Liver (tissue), 9 donors: ENCODE measurements around the gene AHRR. TPM values are rescaled to one million over a fixed set of nuclear protein-coding genes. Genes with fewer than 3 reads are reported as not detected.

ENCODE experiments used
- DNase-seq: peaks from one replicate; pipeline ENCODE4 v3.0.0-alpha.2; 2017; ENCODE audit warnings: low spot score
- H3K27ac ChIP-seq, 2 donors: one replicate each; pipeline ENCODE4 v1.7.0; 2013; ENCODE audit warnings: inconsistent platforms in 2 of 2, low read length in 2 of 2, control low read depth in 1 of 2, low read depth in 1 of 2, mild to moderate bottlenecking in 1 of 2
- H3K27me3 ChIP-seq, 4 donors: one replicate each; pipeline versions ENCODE4 v1.6.1 to v1.7.0; 2013; ENCODE audit warnings: low read length in 3 of 4, inconsistent platforms in 1 of 4, mild to moderate bottlenecking in 1 of 4, moderate library complexity in 1 of 4; ENCODE audit not compliant: control insufficient read depth in 4 of 4, insufficient read depth in 4 of 4
- H3K36me3 ChIP-seq, 4 donors: one replicate each; pipeline versions ENCODE4 v1.6.1 to v1.7.0; 2013; ENCODE audit warnings: low read length in 3 of 4, mild to moderate bottlenecking in 3 of 4, low read depth in 1 of 4, moderate library complexity in 1 of 4; ENCODE audit not compliant: control insufficient read depth in 4 of 4, insufficient read depth in 3 of 4
- H3K4me1 ChIP-seq, 4 donors: one replicate each; pipeline versions ENCODE4 v1.6.1 to v1.7.0; 2013; ENCODE audit warnings: low read length in 3 of 4, mild to moderate bottlenecking in 3 of 4, moderate library complexity in 1 of 4; ENCODE audit not compliant: control insufficient read depth in 4 of 4, insufficient read depth in 4 of 4
- H3K4me3 ChIP-seq, 3 donors: one replicate each; pipeline versions ENCODE4 v1.6.1 to v1.7.0; 2013; ENCODE audit warnings: low read length in 3 of 3, control low read depth in 1 of 3, low read depth in 1 of 3, mild to moderate bottlenecking in 1 of 3
- H3K9ac ChIP-seq, 2 donors: one replicate each; pipeline ENCODE4 v1.7.0; 2013; ENCODE audit warnings: low read length in 2 of 2, mild to moderate bottlenecking in 2 of 2, moderate library complexity in 2 of 2, control low read depth in 1 of 2, low read depth in 1 of 2
- H3K9me3 ChIP-seq, 4 donors: one replicate each; pipeline versions ENCODE4 v1.6.1 to v1.7.0; 2013; ENCODE audit warnings: low read length in 3 of 4; ENCODE audit not compliant: control insufficient read depth in 4 of 4
- EGR1 ChIP-seq, 2 donors: IDR thresholded peaks; 2 replicates each; pipeline ENCODE4 v1.6.1; 2016 to 2018; ENCODE audit warnings: antibody characterized with exemption in 2 of 2, low read depth in 2 of 2
- FOXA1 ChIP-seq: IDR thresholded peaks from 2 replicates; pipeline ENCODE4 v1.6.1; 2016; ENCODE audit warnings: antibody characterized with exemption
- FOXA2 ChIP-seq: IDR thresholded peaks from 2 replicates; pipeline ENCODE4 v1.6.1; 2016; ENCODE audit warnings: antibody characterized with exemption
- GABPA ChIP-seq, 2 donors: IDR thresholded peaks in 1 of 2; conservative IDR thresholded peaks in 1 of 2; 2 replicates each; pipeline ENCODE4 v1.6.1; 2016; ENCODE audit warnings: antibody characterized with exemption in 2 of 2, mild to moderate bottlenecking in 1 of 2, moderate library complexity in 1 of 2
- HNF4A ChIP-seq, 2 donors: conservative IDR thresholded peaks; 2 replicates each; pipeline ENCODE4 v1.6.1; 2016; ENCODE audit warnings: antibody characterized with exemption in 2 of 2, mild to moderate bottlenecking in 2 of 2
- HNF4G ChIP-seq: IDR thresholded peaks from 2 replicates; pipeline ENCODE4 v1.6.1; 2016; ENCODE audit warnings: antibody characterized with exemption
- JUND ChIP-seq, 2 donors: IDR thresholded peaks; 2 replicates each; pipeline ENCODE4 v1.6.1; 2016; ENCODE audit warnings: antibody characterized with exemption in 2 of 2
- NR2F2 ChIP-seq: IDR thresholded peaks from 2 replicates; pipeline ENCODE4 v1.6.1; 2016; ENCODE audit warnings: antibody characterized with exemption
- RAD21 ChIP-seq, 2 donors: IDR thresholded peaks; 2 replicates each; pipeline ENCODE4 v1.6.1; 2016; ENCODE audit warnings: antibody characterized with exemption in 2 of 2, mild to moderate bottlenecking in 2 of 2
- RXRA ChIP-seq, 2 donors: IDR thresholded peaks; 2 replicates each; pipeline ENCODE4 v1.6.1; 2017 to 2018; ENCODE audit warnings: antibody characterized with exemption in 2 of 2, mild to moderate bottlenecking in 1 of 2
- SP1 ChIP-seq: IDR thresholded peaks from 2 replicates; pipeline ENCODE4 v1.6.1; 2018; ENCODE audit warnings: antibody characterized with exemption, mild to moderate bottlenecking
- TAF1 ChIP-seq: conservative IDR thresholded peaks from 2 replicates; pipeline ENCODE4 v1.6.1; 2016; ENCODE audit warnings: antibody characterized with exemption, mild to moderate bottlenecking
- YY1 ChIP-seq: IDR thresholded peaks from 2 replicates; pipeline ENCODE4 v1.6.1; 2016; ENCODE audit warnings: antibody characterized with exemption, mild to moderate bottlenecking
- WGBS: extraction: QIAGEN DNeasy Blood & Tissue Kit; methylation state at CpG from one replicate; pipeline ENCODE4 v1.1.7; 2013; 5-methylcytosine and 5-hydroxymethylcytosine counted together
- polyA plus RNA-seq, 2 donors: library from polyadenylated mRNA; stranded (reverse) in 1 of 2; unstranded in 1 of 2; fragments of 200-250 nt in 1 of 2; fragments of >200 nt in 1 of 2; fragmentation: Nextera tagmentation in 1 of 2; extraction: Ambion mirVana in 1 of 2; gene quantifications; one replicate each; pipeline versions ENCODE4 v1.2.1 to v1.2.3, GENCODE V29; 2013 to 2015
- total RNA-seq, 2 donors: library from RNA; depleted of rRNA; stranded (reverse); fragments of >200 nt; gene quantifications; one replicate each; pipeline ENCODE4 v1.2.3, GENCODE V29; 2014
- TF ChIP-seq, protein P1 (sequence below): IDR thresholded peaks from 2 replicates; pipeline ENCODE4 v1.6.1; 2016; ENCODE audit warnings: antibody characterized with exemption
- TF ChIP-seq, protein P2 (sequence below): IDR thresholded peaks from 2 replicates; pipeline ENCODE4 v1.6.1; 2016; ENCODE audit warnings: antibody characterized with exemption, mild to moderate bottlenecking
- TF ChIP-seq, protein P3 (sequence below): IDR thresholded peaks from 2 replicates; pipeline ENCODE4 v1.6.1; 2016; ENCODE audit warnings: antibody characterized with exemption
- TF ChIP-seq, protein P4 (sequence below): IDR thresholded peaks from 2 replicates; pipeline ENCODE4 v1.6.1; 2016; ENCODE audit warnings: antibody characterized with exemption
- TF ChIP-seq, protein P5 (sequence below): fragments of 150-350 bp; IDR thresholded peaks from 2 replicates; pipeline ENCODE4 v1.5.1; 2017; ENCODE audit warnings: improper control_type of control experiment, low read depth, low read length; ENCODE audit not compliant: missing input control
- donor health status: healthy.
- donor health status: healthy.
- donor health status: healthy.
- donor health status: healthy.
- donor health status: healthy.

AHRR gene
- total and polyA plus RNA-seq, 4 donors, result 0.15 to 0.47 (median 0.24) TPM

DNA sequence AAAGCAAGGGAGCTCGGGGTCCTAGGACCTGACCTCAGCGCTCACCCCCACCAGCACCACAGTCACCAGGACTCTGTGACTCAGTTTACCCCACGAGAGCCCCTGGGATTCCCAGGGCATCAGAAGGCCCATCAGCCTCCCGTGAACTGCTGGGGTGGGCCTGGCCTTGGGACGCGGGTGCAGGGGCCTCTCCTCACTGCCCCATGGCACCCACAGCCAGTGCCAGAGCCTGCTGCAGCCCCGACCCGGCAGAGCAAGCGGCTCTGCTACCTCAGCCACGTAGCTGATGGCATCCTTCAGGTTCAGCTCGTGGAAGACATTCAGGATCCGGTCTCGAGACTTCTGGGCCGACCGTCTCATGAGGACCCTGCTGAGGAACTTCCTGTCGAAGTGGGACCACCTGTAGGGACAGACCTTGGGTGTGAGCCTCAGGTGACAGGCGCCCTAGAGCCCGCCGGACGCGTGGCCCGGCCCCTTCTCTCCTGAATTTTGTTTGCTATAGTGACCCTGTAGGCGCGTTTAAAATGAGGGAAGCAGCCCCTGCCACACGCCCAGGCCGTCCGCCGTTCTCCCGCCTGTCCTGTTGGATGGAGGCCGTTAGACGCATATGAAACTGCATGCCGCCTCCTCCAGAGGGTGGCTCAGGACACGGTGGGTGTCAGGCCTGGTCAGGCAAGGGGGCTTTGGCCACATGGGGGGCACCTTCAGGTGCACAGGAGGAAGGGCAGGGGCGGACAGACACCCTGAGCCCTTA, 158.2 kb downstream of the AHRR start:
- no peak overlapping the region for H3K27ac ChIP-seq
- no peak for TF ChIP-seq YY1
- no peaks in the 10 kb centered on the region for H3K36me3 ChIP-seq
- peaks cover 0 to 4% (median 0%) of the 10 kb centered on the region in 4 donors for H3K27me3 ChIP-seq
- DNase-seq, result no peak
- H3K9me3 ChIP-seq, result no peaks in the 10 kb centered on the region
- H3K4me1 ChIP-seq, result peaks cover 3 to 5% (median 4%) of the 10 kb centered on the region in 4 donors
- H3K4me3 ChIP-seq, result no peak overlapping the region
- 74% methylated on average over 34 of the region's 34 CpGs for WGBS
- H3K9ac ChIP-seq, result no peak overlapping the region

DNA sequence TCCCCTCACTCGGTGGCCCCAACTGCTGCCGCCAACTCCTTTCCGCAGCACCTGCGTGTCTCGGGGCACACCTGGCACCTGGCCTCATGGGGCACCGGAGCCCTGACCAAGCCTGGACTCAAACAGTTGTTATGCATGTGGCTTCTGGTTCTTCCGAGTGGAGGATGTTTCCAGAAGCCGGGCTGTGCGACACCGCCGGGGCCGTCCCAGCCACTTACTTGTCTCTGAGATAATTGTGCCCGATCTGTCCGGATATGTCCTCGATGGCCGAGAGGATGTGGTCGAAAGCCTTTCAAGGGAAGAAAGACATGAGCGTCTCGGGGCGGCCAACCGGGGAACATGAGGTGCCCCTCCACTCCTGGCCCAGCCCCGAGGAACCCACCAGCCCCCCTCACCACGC, 159.8 kb downstream of the AHRR start:
- no peak overlapping the region for H3K4me3 ChIP-seq
- H3K36me3 ChIP-seq, result no peaks in the 10 kb centered on the region
- no peaks in the 10 kb centered on the region for H3K9me3 ChIP-seq
- TF ChIP-seq HNF4G, result no peak
- TF ChIP-seq FOXA2, result no peak
- no peak for TF ChIP-seq NR2F2
- no peak for TF ChIP-seq RAD21 (IDR thresholded peaks at IDR 0.05)
- TF ChIP-seq, protein P1, sequence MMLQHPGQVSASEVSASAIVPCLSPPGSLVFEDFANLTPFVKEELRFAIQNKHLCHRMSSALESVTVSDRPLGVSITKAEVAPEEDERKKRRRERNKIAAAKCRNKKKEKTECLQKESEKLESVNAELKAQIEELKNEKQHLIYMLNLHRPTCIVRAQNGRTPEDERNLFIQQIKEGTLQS, result no peak
- TF ChIP-seq TAF1, result no peak
- no peak for TF ChIP-seq SP1
- no peak for TF ChIP-seq RXRA (IDR thresholded peaks at IDR 0.05)
- TF ChIP-seq, protein P2, sequence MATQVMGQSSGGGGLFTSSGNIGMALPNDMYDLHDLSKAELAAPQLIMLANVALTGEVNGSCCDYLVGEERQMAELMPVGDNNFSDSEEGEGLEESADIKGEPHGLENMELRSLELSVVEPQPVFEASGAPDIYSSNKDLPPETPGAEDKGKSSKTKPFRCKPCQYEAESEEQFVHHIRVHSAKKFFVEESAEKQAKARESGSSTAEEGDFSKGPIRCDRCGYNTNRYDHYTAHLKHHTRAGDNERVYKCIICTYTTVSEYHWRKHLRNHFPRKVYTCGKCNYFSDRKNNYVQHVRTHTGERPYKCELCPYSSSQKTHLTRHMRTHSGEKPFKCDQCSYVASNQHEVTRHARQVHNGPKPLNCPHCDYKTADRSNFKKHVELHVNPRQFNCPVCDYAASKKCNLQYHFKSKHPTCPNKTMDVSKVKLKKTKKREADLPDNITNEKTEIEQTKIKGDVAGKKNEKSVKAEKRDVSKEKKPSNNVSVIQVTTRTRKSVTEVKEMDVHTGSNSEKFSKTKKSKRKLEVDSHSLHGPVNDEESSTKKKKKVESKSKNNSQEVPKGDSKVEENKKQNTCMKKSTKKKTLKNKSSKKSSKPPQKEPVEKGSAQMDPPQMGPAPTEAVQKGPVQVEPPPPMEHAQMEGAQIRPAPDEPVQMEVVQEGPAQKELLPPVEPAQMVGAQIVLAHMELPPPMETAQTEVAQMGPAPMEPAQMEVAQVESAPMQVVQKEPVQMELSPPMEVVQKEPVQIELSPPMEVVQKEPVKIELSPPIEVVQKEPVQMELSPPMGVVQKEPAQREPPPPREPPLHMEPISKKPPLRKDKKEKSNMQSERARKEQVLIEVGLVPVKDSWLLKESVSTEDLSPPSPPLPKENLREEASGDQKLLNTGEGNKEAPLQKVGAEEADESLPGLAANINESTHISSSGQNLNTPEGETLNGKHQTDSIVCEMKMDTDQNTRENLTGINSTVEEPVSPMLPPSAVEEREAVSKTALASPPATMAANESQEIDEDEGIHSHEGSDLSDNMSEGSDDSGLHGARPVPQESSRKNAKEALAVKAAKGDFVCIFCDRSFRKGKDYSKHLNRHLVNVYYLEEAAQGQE, result no peak
- TF ChIP-seq, protein P3, sequence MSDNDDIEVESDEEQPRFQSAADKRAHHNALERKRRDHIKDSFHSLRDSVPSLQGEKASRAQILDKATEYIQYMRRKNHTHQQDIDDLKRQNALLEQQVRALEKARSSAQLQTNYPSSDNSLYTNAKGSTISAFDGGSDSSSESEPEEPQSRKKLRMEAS, result no peak
- no peak for TF ChIP-seq GABPA (IDR thresholded peaks at IDR 0.05 in 1 of 2, conservative IDR thresholded peaks at IDR 0.05 in 1 of 2)
- no peak for TF ChIP-seq JUND (IDR thresholded peaks at IDR 0.05)
- TF ChIP-seq, protein P4, sequence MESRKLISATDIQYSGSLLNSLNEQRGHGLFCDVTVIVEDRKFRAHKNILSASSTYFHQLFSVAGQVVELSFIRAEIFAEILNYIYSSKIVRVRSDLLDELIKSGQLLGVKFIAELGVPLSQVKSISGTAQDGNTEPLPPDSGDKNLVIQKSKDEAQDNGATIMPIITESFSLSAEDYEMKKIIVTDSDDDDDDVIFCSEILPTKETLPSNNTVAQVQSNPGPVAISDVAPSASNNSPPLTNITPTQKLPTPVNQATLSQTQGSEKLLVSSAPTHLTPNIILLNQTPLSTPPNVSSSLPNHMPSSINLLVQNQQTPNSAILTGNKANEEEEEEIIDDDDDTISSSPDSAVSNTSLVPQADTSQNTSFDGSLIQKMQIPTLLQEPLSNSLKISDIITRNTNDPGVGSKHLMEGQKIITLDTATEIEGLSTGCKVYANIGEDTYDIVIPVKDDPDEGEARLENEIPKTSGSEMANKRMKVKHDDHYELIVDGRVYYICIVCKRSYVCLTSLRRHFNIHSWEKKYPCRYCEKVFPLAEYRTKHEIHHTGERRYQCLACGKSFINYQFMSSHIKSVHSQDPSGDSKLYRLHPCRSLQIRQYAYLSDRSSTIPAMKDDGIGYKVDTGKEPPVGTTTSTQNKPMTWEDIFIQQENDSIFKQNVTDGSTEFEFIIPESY, result no peak
- TF ChIP-seq, protein P5, sequence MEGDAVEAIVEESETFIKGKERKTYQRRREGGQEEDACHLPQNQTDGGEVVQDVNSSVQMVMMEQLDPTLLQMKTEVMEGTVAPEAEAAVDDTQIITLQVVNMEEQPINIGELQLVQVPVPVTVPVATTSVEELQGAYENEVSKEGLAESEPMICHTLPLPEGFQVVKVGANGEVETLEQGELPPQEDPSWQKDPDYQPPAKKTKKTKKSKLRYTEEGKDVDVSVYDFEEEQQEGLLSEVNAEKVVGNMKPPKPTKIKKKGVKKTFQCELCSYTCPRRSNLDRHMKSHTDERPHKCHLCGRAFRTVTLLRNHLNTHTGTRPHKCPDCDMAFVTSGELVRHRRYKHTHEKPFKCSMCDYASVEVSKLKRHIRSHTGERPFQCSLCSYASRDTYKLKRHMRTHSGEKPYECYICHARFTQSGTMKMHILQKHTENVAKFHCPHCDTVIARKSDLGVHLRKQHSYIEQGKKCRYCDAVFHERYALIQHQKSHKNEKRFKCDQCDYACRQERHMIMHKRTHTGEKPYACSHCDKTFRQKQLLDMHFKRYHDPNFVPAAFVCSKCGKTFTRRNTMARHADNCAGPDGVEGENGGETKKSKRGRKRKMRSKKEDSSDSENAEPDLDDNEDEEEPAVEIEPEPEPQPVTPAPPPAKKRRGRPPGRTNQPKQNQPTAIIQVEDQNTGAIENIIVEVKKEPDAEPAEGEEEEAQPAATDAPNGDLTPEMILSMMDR, result no peak
- TF ChIP-seq EGR1 (IDR thresholded peaks at IDR 0.05; ENCODE audit: low read depth in 2 of 2), result no peak
- no peak for TF ChIP-seq HNF4A (conservative IDR thresholded peaks at IDR 0.05)
- TF ChIP-seq YY1, result no peak
- no peak for TF ChIP-seq FOXA1
- H3K4me1 ChIP-seq, result no peaks in the 10 kb centered on the region
- whole genome bisulfite sequencing, result 86% methylated on average over 23 of the region's 23 CpGs
- DNase-seq, result no peak
- peaks cover 0 to 2% (median 0%) of the 10 kb centered on the region in 4 donors for H3K27me3 ChIP-seq
- no peak overlapping the region for H3K27ac ChIP-seq
- H3K9ac ChIP-seq, result no peak overlapping the region
